CD4-positive, alpha-beta T cell treated with Interferon gamma for 1 hour (primary cell): ENCODE data around the gene TMEM132D.

Source experiments
- DNase-seq: peaks from one replicate; pipeline ENCODE4 v3.0.0-alpha.2; 2020

The TMEM132D gene

GRCh38 chr12:129717438-129717837, 186.4 kb downstream of the TMEM132D start:
- no peak for DNase-seq

- no peak for DNase-seq
Observed at GRCh38 chr12:129716825-129717224, 187.0 kb downstream of the TMEM132D start.

GRCh38 chr12:129706716-129707115, 197.1 kb downstream of the TMEM132D start:
- DNase-seq: no peak

GRCh38 chr12:129704232-129704830, 199.5 kb downstream of the TMEM132D start:
- no peak for DNase-seq

- DNase-seq: no peak
Observed at GRCh38 chr12:129701631-129702101, 202.2 kb downstream of the TMEM132D start.

GRCh38 chr12:129700036-129700435, 203.8 kb downstream of the TMEM132D start:
- DNase-seq: no peak

GRCh38 chr12:129696926-129697325, 206.9 kb downstream of the TMEM132D start:
- DNase-seq: no peak

- no peak for DNase-seq
Observed at GRCh38 chr12:129696405-129696804, 207.4 kb downstream of the TMEM132D start.

GRCh38 chr12:129693731-129694130, 210.1 kb downstream of the TMEM132D start:
- no peak for DNase-seq

GRCh38 chr12:129687731-129688130, 216.1 kb downstream of the TMEM132D start:
- no peak for DNase-seq

- no peak for DNase-seq
Observed at GRCh38 chr12:129681830-129682229, 222.0 kb downstream of the TMEM132D start.

GRCh38 chr12:129681151-129681550, 222.7 kb downstream of the TMEM132D start:
- DNase-seq: no peak

GRCh38 chr12:129676411-129676810, 227.4 kb downstream of the TMEM132D start:
- no peak for DNase-seq

GRCh38 chr12:129675947-129676346, 227.9 kb downstream of the TMEM132D start:
- DNase-seq: no peak

- DNase-seq: no peak
Observed at GRCh38 chr12:129675496-129675895, 228.3 kb downstream of the TMEM132D start.

- DNase-seq: no peak
Observed at GRCh38 chr12:129673806-129674205, 230.0 kb downstream of the TMEM132D start.

GRCh38 chr12:129672110-129672509, 231.7 kb downstream of the TMEM132D start:
- no peak for DNase-seq

GRCh38 chr12:129670256-129670920, 233.4 kb downstream of the TMEM132D start:
- DNase-seq: no peak

GRCh38 chr12:129665414-129665813, 238.4 kb downstream of the TMEM132D start:
- DNase-seq: no peak

GRCh38 chr12:129662234-129662633, 241.6 kb downstream of the TMEM132D start:
- DNase-seq: no peak

GRCh38 chr12:129660946-129661345, 242.9 kb downstream of the TMEM132D start:
- DNase-seq: no peak

GRCh38 chr12:129659961-129660622, 243.7 kb downstream of the TMEM132D start:
- no peak for DNase-seq

GRCh38 chr12:129657179-129657578, 246.6 kb downstream of the TMEM132D start:
- DNase-seq: no peak

- DNase-seq: no peak
Observed at GRCh38 chr12:129651951-129652350, 251.9 kb downstream of the TMEM132D start.
